Ectodermal cell (in vitro differentiated cells): ENCODE data around the gene SLC28A3.

Experiments
- H3K27ac ChIP-seq: 2 replicates; pipeline ENCODE4 v1.7.0; 2013; ENCODE audit warnings: mild to moderate bottlenecking, low read depth, low read length; ENCODE audit not compliant: insufficient read depth, poor library complexity, severe bottlenecking
- H3K27me3 ChIP-seq: 2 replicates; pipeline ENCODE4 v1.7.0; 2013; ENCODE audit warnings: mild to moderate bottlenecking, low read length; ENCODE audit not compliant: insufficient read depth, control insufficient read depth, poor library complexity, severe bottlenecking
- H3K36me3 ChIP-seq: one replicate; pipeline ENCODE4 v1.7.0; 2013; ENCODE audit warnings: low read length; ENCODE audit not compliant: control insufficient read depth, insufficient read depth
- H3K4me1 ChIP-seq: one replicate; pipeline ENCODE4 v1.7.0; 2013; ENCODE audit warnings: low read length; ENCODE audit not compliant: control insufficient read depth, insufficient read depth
- H3K4me3 ChIP-seq: 2 replicates; pipeline ENCODE4 v1.7.0; 2013; ENCODE audit warnings: low read depth, low read length, control low read depth; ENCODE audit not compliant: insufficient read depth
- H3K9me3 ChIP-seq: 2 replicates; pipeline ENCODE4 v1.7.0; 2013; ENCODE audit warnings: mild to moderate bottlenecking, low read length, moderate library complexity; ENCODE audit not compliant: control insufficient read depth
- WGBS, 2 experiments: methylation state at CpG; one replicate each; pipeline ENCODE4 v1.1.7; 2013; ENCODE audit warnings: missing lambda C conversion rate in 2 of 2; 5-methylcytosine and 5-hydroxymethylcytosine counted together

SLC28A3 gene

GRCh38 chr9:84285381-84285780 is 55.2 kb downstream of the SLC28A3 start:
- H3K4me3 ChIP-seq: no peak overlapping the region
- H3K36me3 ChIP-seq: no peaks in the 10 kb centered on the region
- H3K27ac ChIP-seq: no peak overlapping the region
- H3K27me3 ChIP-seq: no peaks in the 10 kb centered on the region
- WGBS, 2 experiments: 80 to 82% methylated on average over 2 of the region's 2 CpGs
- no peaks in the 10 kb centered on the region for H3K9me3 ChIP-seq
- no peaks in the 10 kb centered on the region for H3K4me1 ChIP-seq

- Histone ChIP-seq H3K27ac (no peak overlapping the region), H3K4me3 (no peak overlapping the region), H3K27me3 (no peaks in the 10 kb centered on the region), H3K36me3 (no peaks in the 10 kb centered on the region), H3K9me3 (no peaks in the 10 kb centered on the region), H3K4me1 (no peaks in the 10 kb centered on the region)
- 90 to 93% methylated on average over 6 of the region's 6 CpGs for WGBS, 2 experiments
Observed at GRCh38 chr9:84283946-84284345, 56.6 kb downstream of the SLC28A3 start.

GRCh38 chr9:84278130-84278529 is 62.4 kb downstream of the SLC28A3 start:
- no peaks in the 10 kb centered on the region for H3K4me1 ChIP-seq
- H3K4me3 ChIP-seq: no peak overlapping the region
- no peaks in the 10 kb centered on the region for H3K27me3 ChIP-seq
- WGBS, 2 experiments: 89 to 90% methylated on average over 1 of the region's 1 CpG
- H3K27ac ChIP-seq: no peak overlapping the region
- no peaks in the 10 kb centered on the region for H3K9me3 ChIP-seq
- no peaks in the 10 kb centered on the region for H3K36me3 ChIP-seq

- H3K27ac ChIP-seq: no peak overlapping the region
- H3K27me3 ChIP-seq: no peaks in the 10 kb centered on the region
- H3K36me3 ChIP-seq: no peaks in the 10 kb centered on the region
- H3K9me3 ChIP-seq: no peaks in the 10 kb centered on the region
- WGBS, 2 experiments: 91 to 96% methylated on average over 3 of the region's 3 CpGs
- H3K4me3 ChIP-seq: no peak overlapping the region
- H3K4me1 ChIP-seq: no peaks in the 10 kb centered on the region
Observed at GRCh38 chr9:84277646-84278045, 62.9 kb downstream of the SLC28A3 start.

GRCh38 chr9:84276741-84277140 is 63.8 kb downstream of the SLC28A3 start:
- Histone ChIP-seq H3K4me3 (no peak overlapping the region), H3K36me3 (no peaks in the 10 kb centered on the region), H3K9me3 (no peaks in the 10 kb centered on the region), H3K4me1 (no peaks in the 10 kb centered on the region), H3K27me3 (no peaks in the 10 kb centered on the region), H3K27ac (no peak overlapping the region)
- 44 to 52% methylated on average over 3 of the region's 3 CpGs for WGBS, 2 experiments

- Histone ChIP-seq H3K4me3 (no peak overlapping the region), H3K4me1 (peaks cover 8% of the 10 kb centered on the region), H3K27ac (no peak overlapping the region), H3K36me3 (no peaks in the 10 kb centered on the region), H3K27me3 (no peaks in the 10 kb centered on the region), H3K9me3 (no peaks in the 10 kb centered on the region)
- WGBS, 2 experiments: 87 to 88% methylated on average over 18 of the region's 19 CpGs
Observed at GRCh38 chr9:84271921-84272556, 68.5 kb downstream of the SLC28A3 start.

GRCh38 chr9:84271531-84271900 is 69.0 kb downstream of the SLC28A3 start:
- H3K9me3 ChIP-seq: no peaks in the 10 kb centered on the region
- H3K27ac ChIP-seq: no peak overlapping the region
- H3K4me3 ChIP-seq: no peak overlapping the region
- 49 to 57% methylated on average over 17 of the region's 17 CpGs for WGBS, 2 experiments
- peaks cover 8% of the 10 kb centered on the region for H3K4me1 ChIP-seq
- H3K27me3 ChIP-seq: no peaks in the 10 kb centered on the region
- no peaks in the 10 kb centered on the region for H3K36me3 ChIP-seq

- H3K27me3 ChIP-seq: no peaks in the 10 kb centered on the region
- 67 to 72% methylated on average over 4 to 5 of the region's 9 CpGs for WGBS, 2 experiments
- H3K27ac ChIP-seq: no peak overlapping the region
- H3K36me3 ChIP-seq: no peaks in the 10 kb centered on the region
- H3K4me1 ChIP-seq: peaks cover 8% of the 10 kb centered on the region
- no peaks in the 10 kb centered on the region for H3K9me3 ChIP-seq
- H3K4me3 ChIP-seq: no peak overlapping the region
Observed at GRCh38 chr9:84270847-84271530, 69.6 kb downstream of the SLC28A3 start.

- Histone ChIP-seq H3K36me3 (no peaks in the 10 kb centered on the region), H3K27me3 (no peaks in the 10 kb centered on the region), H3K4me3 (no peak overlapping the region), H3K27ac (no peak overlapping the region), H3K9me3 (no peaks in the 10 kb centered on the region), H3K4me1 (peaks cover 4% of the 10 kb centered on the region)
- 59 to 71% methylated on average over 5 of the region's 5 CpGs for WGBS, 2 experiments
Observed at GRCh38 chr9:84266087-84266561, 74.4 kb downstream of the SLC28A3 start.

- Histone ChIP-seq H3K27ac (no peak overlapping the region), H3K36me3 (no peaks in the 10 kb centered on the region), H3K9me3 (no peaks in the 10 kb centered on the region), H3K4me1 (no peaks in the 10 kb centered on the region), H3K27me3 (no peaks in the 10 kb centered on the region), H3K4me3 (no peak overlapping the region)
- 88 to 93% methylated on average over 3 of the region's 3 CpGs for WGBS, 2 experiments
Observed at GRCh38 chr9:84264307-84265029, 76.1 kb downstream of the SLC28A3 start.
